Measurements from ENCODE around the gene TMC5. TPM values are rescaled to one million over a fixed set of nuclear protein-coding genes. Genes with fewer than 3 reads are reported as not detected.

The TMC5 gene
- total RNA-seq, 4 donors from 2014 or later, result 1.1 to 2.0 (median 1.7) TPM

- no peak for DNase-seq (ENCODE audit: low spot score in 2 of 2)
- Histone ChIP-seq H3K36me3 (no peaks in the 10 kb centered on the region), H3K4me3 (no peak overlapping the region), H3K27ac (no peak overlapping the region), H3K9me3 (peaks cover 3% of the 10 kb centered on the region), H3K4me1 (no peaks in the 10 kb centered on the region), H3K27me3 (peaks cover 6% of the 10 kb centered on the region)
- WGBS, result 79% methylated on average over 4 of the region's 4 CpGs
- TF ChIP-seq EP300 (IDR thresholded peaks at IDR 0.05) (no peak), CTCF (IDR thresholded peaks at IDR 0.05) (no peak), POLR2A (IDR thresholded peaks at IDR 0.05) (no peak), POLR2AphosphoS5 (IDR thresholded peaks at IDR 0.05) (no peak)
These were observed 28.7 kb downstream of the TMC5 start for GRCh38 chr16:19446300-19446846.

DNA sequence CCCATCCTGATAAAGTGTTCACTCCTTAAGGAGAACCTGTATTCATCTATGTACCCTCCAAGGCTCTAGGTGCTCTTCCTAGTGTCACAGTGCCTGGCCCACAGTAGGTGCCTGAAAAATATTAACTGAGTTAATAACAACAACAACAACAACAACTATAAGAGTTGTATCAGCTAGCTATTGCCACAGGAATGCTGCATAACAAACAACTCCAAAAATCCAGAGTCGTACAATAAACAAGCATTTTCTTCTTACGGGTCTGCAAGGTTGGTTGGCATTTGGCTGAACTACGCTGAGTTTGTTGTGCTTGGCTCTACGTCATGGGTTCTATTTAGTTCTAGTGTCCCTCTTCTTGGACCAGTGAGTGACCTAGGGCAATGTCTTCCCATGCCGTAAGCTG is 29.2 kb downstream of the TMC5 start:
- Histone ChIP-seq H3K27ac (no peak overlapping the region), H3K36me3 (no peaks in the 10 kb centered on the region), H3K4me1 (no peaks in the 10 kb centered on the region), H3K9me3 (peaks cover 3% of the 10 kb centered on the region), H3K4me3 (no peak overlapping the region), H3K27me3 (peaks cover 6% of the 10 kb centered on the region)
- WGBS, result 97% methylated on average over 5 of the region's 5 CpGs
- no peak for DNase-seq (ENCODE audit: low spot score in 2 of 2)
- TF ChIP-seq POLR2AphosphoS5 (IDR thresholded peaks at IDR 0.05) (no peak), EP300 (IDR thresholded peaks at IDR 0.05) (no peak), POLR2A (IDR thresholded peaks at IDR 0.05) (no peak), CTCF (IDR thresholded peaks at IDR 0.05) (no peak)

DNA sequence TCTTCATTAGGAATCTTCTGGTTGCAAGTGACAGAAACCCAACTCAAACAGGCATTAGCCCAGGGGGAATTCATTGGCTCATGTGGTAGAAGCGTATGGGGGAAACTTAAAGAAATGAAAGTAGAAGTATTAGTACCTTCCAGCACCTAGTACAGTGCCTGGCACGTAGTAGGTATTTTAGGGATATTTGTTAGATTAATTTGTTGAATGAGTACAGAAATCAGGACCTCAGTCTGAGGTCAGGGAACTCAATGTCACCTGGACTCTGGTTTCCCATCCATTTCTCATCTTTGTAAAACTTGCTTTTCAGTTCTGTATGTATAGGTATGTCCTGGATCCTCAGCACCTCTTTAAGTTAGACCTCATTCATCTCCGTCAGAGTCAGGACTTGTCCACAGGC is 32.5 kb downstream of the TMC5 start:
- H3K4me3 ChIP-seq, result no peak overlapping the region
- 89% methylated on average over 3 of the region's 3 CpGs for WGBS
- no peak for DNase-seq (ENCODE audit: low spot score in 2 of 2)
- no peaks in the 10 kb centered on the region for H3K4me1 ChIP-seq
- peaks cover 3% of the 10 kb centered on the region for H3K9me3 ChIP-seq
- peaks cover 3% of the 10 kb centered on the region for H3K27me3 ChIP-seq
- H3K36me3 ChIP-seq, result no peaks in the 10 kb centered on the region
- TF ChIP-seq EP300 (IDR thresholded peaks at IDR 0.05) (no peak), POLR2A (IDR thresholded peaks at IDR 0.05) (no peak), CTCF (IDR thresholded peaks at IDR 0.05) (no peak), POLR2AphosphoS5 (IDR thresholded peaks at IDR 0.05) (no peak)
- H3K27ac ChIP-seq, result no peak overlapping the region

DNA sequence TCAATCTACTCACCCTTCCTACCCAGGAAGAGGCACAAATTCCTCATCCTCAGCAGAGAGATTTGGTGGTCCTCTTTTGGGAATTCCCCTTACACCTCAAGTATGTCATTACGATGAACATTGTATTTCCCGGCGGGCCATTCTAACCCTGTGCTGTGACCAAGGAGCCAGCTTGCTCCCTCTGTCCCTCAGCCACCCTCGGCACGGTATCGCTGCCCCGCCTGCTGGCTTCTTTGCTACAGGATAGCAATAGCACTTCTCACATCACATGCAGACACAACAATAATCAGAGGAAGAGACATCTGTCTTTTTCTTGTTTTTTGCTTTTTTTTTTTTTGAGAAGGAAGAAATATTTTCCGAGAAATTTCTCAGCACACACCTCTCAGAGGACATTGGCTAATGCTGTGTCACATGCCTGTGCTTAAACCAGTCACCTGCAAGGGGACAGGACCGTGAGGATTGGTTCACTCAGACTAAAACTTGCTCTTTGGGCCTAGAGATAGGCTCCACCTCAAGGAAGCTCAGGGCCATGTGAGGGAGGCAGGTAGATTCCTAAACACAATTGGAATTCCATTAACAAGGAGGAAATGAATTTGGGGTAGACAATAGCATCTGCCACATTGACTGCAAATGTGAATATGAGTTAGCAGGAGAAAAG is 41.2 kb downstream of the TMC5 start:
- WGBS, result 89% methylated on average over 9 of the region's 9 CpGs
- Histone ChIP-seq H3K4me3 (no peak overlapping the region), H3K27me3 (no peaks in the 10 kb centered on the region), H3K9me3 (no peaks in the 10 kb centered on the region), H3K36me3 (no peaks in the 10 kb centered on the region), H3K4me1 (no peaks in the 10 kb centered on the region), H3K27ac (no peak overlapping the region)
- DNase-seq (ENCODE audit: low spot score in 2 of 2), result no peak
- TF ChIP-seq POLR2AphosphoS5 (IDR thresholded peaks at IDR 0.05) (no peak), CTCF (IDR thresholded peaks at IDR 0.05) (no peak), POLR2A (IDR thresholded peaks at IDR 0.05) (no peak), EP300 (IDR thresholded peaks at IDR 0.05) (no peak)

GRCh38 chr16:19460397-19460796 is 42.7 kb downstream of the TMC5 start:
- no peaks in the 10 kb centered on the region for H3K9me3 ChIP-seq
- H3K4me3 ChIP-seq, result no peak overlapping the region
- H3K36me3 ChIP-seq, result no peaks in the 10 kb centered on the region
- no peaks in the 10 kb centered on the region for H3K27me3 ChIP-seq
- no peak overlapping the region for H3K27ac ChIP-seq
- H3K4me1 ChIP-seq, result no peaks in the 10 kb centered on the region
- DNase-seq (ENCODE audit: low spot score in 2 of 2), result no peak
- no peak for TF ChIP-seq POLR2A (IDR thresholded peaks at IDR 0.05)
- TF ChIP-seq CTCF (IDR thresholded peaks at IDR 0.05), result no peak
- TF ChIP-seq EP300 (IDR thresholded peaks at IDR 0.05), result no peak
- TF ChIP-seq POLR2AphosphoS5 (IDR thresholded peaks at IDR 0.05), result no peak
- WGBS, result 97% methylated on average over 2 of the region's 2 CpGs
